Endothelial cell of umbilical vein (primary cell): ENCODE data around the gene GUCA2B. TPM values are rescaled to one million over a fixed set of nuclear protein-coding genes. Genes with fewer than 3 reads are reported as not detected.

Source experiments
- BruUV-seq: library from RNA; stranded (reverse); fragments of 400-500 nt; replicated peaks from 2 replicates; lab custom pipeline; 2021; lab: Mats Ljungman, UMichigan
- CTCF ChIA-PET: fragments of 300-600, 350-600 bp; sonication (Branson Sonifier 250); formaldehyde crosslinking; loops from one replicate; lab custom pipeline; 2021; ENCODE audit warnings: antibody characterized with exemption, inconsistent platforms; lab: Charles Lee
- POLR2A ChIA-PET: fragments of 300-600, 350-600 bp; sonication (Branson Sonifier 250); formaldehyde crosslinking; loops from one replicate; lab custom pipeline; 2021; ENCODE audit warnings: antibody characterized with exemption, inconsistent platforms; lab: Charles Lee
- DNase-seq: peaks from one replicate; pipeline ENCODE4 v3.0.0-alpha.2; 2011; ENCODE audit warnings: low read depth, low spot score
- FAIRE-seq: peaks from 2 replicates; lab custom pipeline; 2011; peaks lifted over from hg19 to GRCh38; lab: Jason Lieb, UNC
- H2AFZ ChIP-seq: 2 replicates; pipeline ENCODE4 v1.6.0; 2012; ENCODE audit warnings: low read depth, low read length, control low read depth, inconsistent platforms
- H3K27ac ChIP-seq: 2 replicates; pipeline ENCODE4 v1.5.1; 2011; ENCODE audit warnings: low read depth, mild to moderate bottlenecking, control low read depth, low read length, moderate library complexity; ENCODE audit not compliant: insufficient read depth
- H3K27me3 ChIP-seq, 2 experiments: 2 replicates each; pipeline versions ENCODE4 v1.6.0 to v1.6.1; 2011; ENCODE audit warnings: low read length in 2 of 2, mixed read lengths in 1 of 2; ENCODE audit not compliant: control insufficient read depth in 2 of 2, insufficient read depth in 2 of 2
- H3K36me3 ChIP-seq, 2 experiments: 2 replicates in 1 of 2; 3 replicates in 1 of 2; pipeline ENCODE4 v1.5.1; 2011; ENCODE audit warnings: low read length in 2 of 2, mild to moderate bottlenecking in 1 of 2, moderate library complexity in 1 of 2; ENCODE audit not compliant: control insufficient read depth in 2 of 2, insufficient read depth in 2 of 2; ENCODE audit errors: extremely low read depth in 1 of 2
- H3K4me1 ChIP-seq: 3 replicates; pipeline ENCODE4 v1.5.1; 2011; ENCODE audit warnings: mild to moderate bottlenecking, low read length; ENCODE audit not compliant: control insufficient read depth, insufficient read depth; ENCODE audit errors: extremely low read depth
- H3K4me2 ChIP-seq: 2 replicates; pipeline ENCODE4 v1.6.1; 2011; ENCODE audit warnings: low read length, control low read depth, mixed read lengths; ENCODE audit not compliant: insufficient read depth
- H3K4me3 ChIP-seq, 3 experiments: fragments of 200-600 bp in 1 of 3; sonication (generic), shearing (Covaris generic) in 1 of 3; replicated peaks in 1 of 3; 2 replicates each; pipeline ENCODE4 v1.5.1; 2011 to 2016; ENCODE audit warnings: control low read depth in 3 of 3, low read length in 3 of 3, mild to moderate bottlenecking in 2 of 3, inconsistent platforms in 1 of 3, low read depth in 1 of 3, moderate library complexity in 1 of 3; ENCODE audit not compliant: insufficient read depth in 1 of 3
- H3K79me2 ChIP-seq: 2 replicates; pipeline ENCODE4 v1.6.0; 2012; ENCODE audit warnings: low read length, inconsistent platforms; ENCODE audit not compliant: control insufficient read depth, insufficient read depth
- H3K9ac ChIP-seq: replicated peaks from 2 replicates; pipeline ENCODE3; 2011; ENCODE audit warnings: low read length, control low read depth; ENCODE audit not compliant: insufficient read depth; ENCODE audit errors: extremely low read depth
- H3K9me1 ChIP-seq: replicated peaks from 3 replicates; pipeline ENCODE4 v1.6.0; 2011; ENCODE audit warnings: mild to moderate bottlenecking, low read length; ENCODE audit not compliant: control insufficient read depth, insufficient read depth; ENCODE audit errors: extremely low read depth
- H3K9me3 ChIP-seq: replicated peaks from 2 replicates; pipeline ENCODE4 v1.5.1; 2012; ENCODE audit warnings: low read length, inconsistent platforms; ENCODE audit not compliant: control insufficient read depth, insufficient read depth
- H4K20me1 ChIP-seq: replicated peaks from 2 replicates; pipeline ENCODE3; 2011; ENCODE audit warnings: mild to moderate bottlenecking, low read length; ENCODE audit not compliant: control insufficient read depth, insufficient read depth; ENCODE audit errors: extremely low read depth
- CTCF ChIP-seq, 2 donors: IDR thresholded peaks; 1 replicate in 1 of 2; 2 replicates in 1 of 2; pipeline ENCODE4 v1.5.1; 2011; ENCODE audit warnings: low read length in 2 of 2, mild to moderate bottlenecking in 2 of 2, moderate library complexity in 2 of 2, control low read depth in 1 of 2, inconsistent platforms in 1 of 2, low read depth in 1 of 2; ENCODE audit not compliant: insufficient read depth in 1 of 2; ENCODE audit errors: extremely low read depth in 1 of 2
- EZH2 ChIP-seq: IDR thresholded peaks from 2 replicates; pipeline ENCODE4 v1.6.1; 2012; ENCODE audit warnings: borderline replicate concordance, low read depth, mild to moderate bottlenecking, moderate library complexity, low read length, inconsistent platforms; ENCODE audit not compliant: severe bottlenecking
- FOS ChIP-seq: IDR thresholded peaks from 2 replicates; pipeline ENCODE4 v1.6.1; 2011; ENCODE audit warnings: mild to moderate bottlenecking, low read length, moderate library complexity, borderline replicate concordance; ENCODE audit not compliant: insufficient read depth
- GATA2 ChIP-seq: IDR thresholded peaks from 2 replicates; pipeline ENCODE4 v1.7.0; 2011; ENCODE audit warnings: low read depth, mild to moderate bottlenecking, moderate library complexity, mixed read lengths, low read length; ENCODE audit not compliant: insufficient read length, insufficient read depth
- JUN ChIP-seq: IDR thresholded peaks from 2 replicates; pipeline ENCODE4 v1.6.1; 2011; ENCODE audit warnings: borderline replicate concordance, low read depth; ENCODE audit not compliant: insufficient read length, insufficient read depth
- MAX ChIP-seq: IDR thresholded peaks from 2 replicates; pipeline ENCODE4 v1.6.1; 2011; ENCODE audit not compliant: insufficient read depth, insufficient read length
- MYC ChIP-seq: IDR thresholded peaks from one replicate; pipeline ENCODE4 v1.6.1; 2011; ENCODE audit warnings: mild to moderate bottlenecking, low read depth, low read length
- POLR2A ChIP-seq: IDR thresholded peaks from 2 replicates; pipeline ENCODE4 v1.6.1; 2012; ENCODE audit warnings: low read depth, mild to moderate bottlenecking, control low read depth, low read length
- POLR2AphosphoS5 ChIP-seq: IDR thresholded peaks from 2 replicates; pipeline ENCODE4 v1.6.1; 2012; ENCODE audit warnings: low read depth, mild to moderate bottlenecking, control low read depth, low read length, moderate library complexity; ENCODE audit not compliant: insufficient read depth
- dilution Hi-C: fragments of 300-500 bp; cut with MboI; formaldehyde crosslinking; loops from one replicate; pipeline ENCODE4 v1.15.0; 2019; ENCODE audit warnings: low sequenced_read_pairs; ENCODE audit not compliant: extremely low pct_ligation_motif_present
- intact Hi-C: fragments of 100-400 bp; cut with micrococcal nuclease; formaldehyde crosslinking; loops from one replicate; pipeline ENCODE4 v1.10.0; 2022
- polyA plus RNA-seq, 4 experiments: library from polyadenylated mRNA; depleted of rRNA in 3 of 4; stranded (reverse) in 3 of 4; unstranded in 1 of 4; fragments of >200 nt; gene quantifications; 2 replicates each; pipeline versions ENCODE4 v1.2.1 to v1.2.3, GENCODE V29; 2011 to 2012; ENCODE audit warnings: missing spikeins in 1 of 4
- total RNA-seq: library from RNA; stranded (reverse); gene quantifications from 2 replicates; pipeline ENCODE4 v1.2.3, GENCODE V29; 2021

Gene GUCA2B
- total and polyA plus RNA-seq, 2 donors (not counting 3 experiments of a cell fraction or from before 2014, with no cell fraction given): not detected

- Histone ChIP-seq H3K9me3 (no peaks in the 10 kb centered on the region), H3K27me3 (peaks cover 21 to 22% of the 10 kb centered on the region in 2 experiments), H2AFZ (no peak overlapping the region), H4K20me1 (no peaks in the 10 kb centered on the region), H3K4me2 (no peak overlapping the region), H3K9ac (no peak overlapping the region), H3K9me1 (no peaks in the 10 kb centered on the region), H3K36me3 (no peaks in the 10 kb centered on the region), H3K79me2 (no peaks in the 10 kb centered on the region), H3K4me1 (no peaks in the 10 kb centered on the region), H3K27ac (no peak overlapping the region), H3K4me3 (no peak overlapping the region)
- POLR2A ChIA-PET: no interaction called here
- dilution Hi-C loops (no loop called here), intact Hi-C loops (loop anchor here (5.0 to 10.0 kb wide), 2 partner anchors 331 to 432 kb away; no protein-coding TSS in a partner anchor)
- FAIRE-seq (no peak), DNase-seq (no peak)
- TF ChIP-seq JUN: no peak
- TF ChIP-seq CTCF (IDR thresholded peaks at IDR 0.05; ENCODE audit: extremely low read depth in 1 of 2, insufficient read depth in 1 of 2, low read depth in 1 of 2, low read length in 2 of 2): no peak
- no peak for TF ChIP-seq MAX
- TF ChIP-seq EZH2: no peak
- no peak for TF ChIP-seq MYC
- TF ChIP-seq FOS: no peak
- TF ChIP-seq GATA2: no peak
- TF ChIP-seq POLR2AphosphoS5: no peak
- no peak for TF ChIP-seq POLR2A
- CTCF ChIA-PET: interaction anchor here (3.1 kb wide), 1 partner anchor 27 kb away, joined by 58 read pairs; no protein-coding TSS in a partner anchor
- no TSS peak for BruUV-seq
Measured at GRCh38 chr1:42145389-42145716, 7.9 kb upstream of the GUCA2B start.
